Uterus (tissue), 2 donors: ENCODE measurements around the gene FBH1.

Experiments used
- CTCF ChIP-seq, 4 experiments: fragments of 200-600 bp in 2 of 4; fragments of 450-650 bp in 2 of 4; sonication (generic) in 2 of 4; IDR thresholded peaks; one replicate each; pipeline ENCODE4 v1.5.1; 2016 to 2019; ENCODE audit warnings: antibody characterized with exemption in 4 of 4, mild to moderate bottlenecking in 2 of 4, moderate library complexity in 1 of 4
- POLR2A ChIP-seq, 2 donors: fragments of 450-650 bp; IDR thresholded peaks; one replicate each; pipeline ENCODE4 v1.6.1; 2016; ENCODE audit warnings: antibody characterized with exemption in 2 of 2, mild to moderate bottlenecking in 1 of 2, moderate library complexity in 1 of 2

DNA sequence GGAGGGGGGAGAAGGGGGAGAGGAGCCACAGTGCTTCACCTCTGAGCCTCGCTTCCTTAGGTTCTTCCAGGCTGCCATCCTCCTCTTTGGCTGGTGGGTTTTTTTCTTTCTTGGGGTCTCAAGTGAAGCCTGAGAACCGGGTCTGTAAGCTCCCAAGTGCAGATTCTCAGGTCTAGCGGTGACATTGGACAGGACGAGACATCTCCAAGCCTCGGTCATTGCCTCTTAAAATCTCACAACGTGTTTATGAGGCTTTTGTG is 88.1 kb downstream of the FBH1 start:
- TF ChIP-seq CTCF (IDR thresholded peaks at IDR 0.05) (peak in 1 of 4 experiments; percentile 0), POLR2A (IDR thresholded peaks at IDR 0.05) (no peak)
